Measurements from ENCODE around the gene UBALD2. TPM values are rescaled to one million over a fixed set of nuclear protein-coding genes. Genes with fewer than 3 reads are reported as not detected.

Gene UBALD2
- total and polyA plus RNA-seq, 2 of the 8 experiments (the other 6 are each of a cell fraction or from before 2014, with no cell fraction given), result 17.8 to 22.6 TPM

GRCh38 chr17:76278952-76279741 lies 14.0 kb downstream of the UBALD2 start (continued):
- TF ChIP-seq EZH2 (IDR thresholded peaks at IDR 0.05; ENCODE audit: low read depth, low read length, severe bottlenecking) (no peak), NANOG (IDR thresholded peaks at IDR 0.05; ENCODE audit: insufficient read depth, low read depth, low read length, poor library complexity, severe bottlenecking) (no peak), CTCF (IDR thresholded peaks at IDR 0.05; ENCODE audit: control extremely low read depth in 1 of 3, insufficient read depth in 1 of 3, low read depth in 1 of 3, low read length in 3 of 3) (peak; percentile 84 to 97 (median 94)), USF2 (IDR thresholded peaks at IDR 0.05; ENCODE audit: low read length) (no peak), TCF12 (IDR thresholded peaks at IDR 0.05; ENCODE audit: low read depth, low read length) (no peak), MAX (IDR thresholded peaks at IDR 0.05) (peak; percentile 45), CTBP2 (IDR thresholded peaks at IDR 0.05; ENCODE audit: borderline replicate concordance, insufficient read depth, insufficient read length, low read length) (no peak), ATF2 (IDR thresholded peaks at IDR 0.05; ENCODE audit: low read length) (0 out of 2 replicates have a peak, but pooled peaks have one; percentile 62), RXRA (IDR thresholded peaks at IDR 0.05; ENCODE audit: insufficient read depth, low read depth, low read length) (no peak), CHD1 (IDR thresholded peaks at IDR 0.05; ENCODE audit: low read depth, low read length) (no peak), SIN3A (conservative IDR thresholded peaks at IDR 0.05 in 1 of 2, IDR thresholded peaks at IDR 0.05 in 1 of 2; ENCODE audit: low read depth in 1 of 2, low read length in 2 of 2) (0 out of 4 replicates have a peak, but pooled peaks of 1 of the 2 experiments have one; percentile 45), SP1 (IDR thresholded peaks at IDR 0.05; ENCODE audit: low read depth, low read length) (no peak)

Data from H1 (cell line).